Left ventricle myocardium inferior (tissue), 1 donor: ENCODE results near the gene NR2E1. TPM values are rescaled to one million over a fixed set of nuclear protein-coding genes. Genes with fewer than 3 reads are reported as not detected.
A peak's percentile ranks its signal among the peaks of the same experiment; 100 is the strongest.

Experiments
- DNase-seq: peaks from one replicate; pipeline ENCODE4 v3.0.0-alpha.2; 2020
- H3K27ac ChIP-seq: fragments of 200-600 bp; replicated peaks from 2 replicates; pipeline ENCODE4 v1.8.0; 2021
- H3K27me3 ChIP-seq: fragments of 200-600 bp; 2 replicates; pipeline ENCODE4 v1.8.0; 2021; ENCODE audit warnings: low read depth
- H3K36me3 ChIP-seq: fragments of 200-600 bp; 2 replicates; pipeline ENCODE4 v1.8.0; 2021
- H3K4me1 ChIP-seq: fragments of 200-600 bp; 2 replicates; pipeline ENCODE4 v1.8.0; 2021
- H3K4me3 ChIP-seq: fragments of 200-600 bp; 2 replicates; pipeline ENCODE4 v1.8.0; 2021; ENCODE audit warnings: mild to moderate bottlenecking, moderate library complexity
- H3K9me3 ChIP-seq: fragments of 200-600 bp; replicated peaks from 2 replicates; pipeline ENCODE4 v1.8.0; 2021
- CTCF ChIP-seq: fragments of 200-600 bp; IDR thresholded peaks from 2 replicates; pipeline ENCODE4 v1.8.0; 2021; ENCODE audit warnings: antibody characterized with exemption, mild to moderate bottlenecking, borderline replicate concordance
- intact Hi-C: fragments of 100-400 bp; cut with micrococcal nuclease; formaldehyde crosslinking; loops from one replicate; pipeline ENCODE4 v1.11.0; 2022
- total RNA-seq: library from RNA; stranded (reverse); fragmentation: NEBNext Ultra II Directional; extraction: Animal tissue kit (Norgen Biotek cat#: 25700); gene quantifications from one replicate; pipeline ENCODE4 v1.2.1, GENCODE V29; 2021
- donor health status: DM: no; HTN: yes; CAD: no; lungs with severe emphysema.

NR2E1 gene
- total RNA-seq, 1 donor from 2014 or later = not detected

DNA sequence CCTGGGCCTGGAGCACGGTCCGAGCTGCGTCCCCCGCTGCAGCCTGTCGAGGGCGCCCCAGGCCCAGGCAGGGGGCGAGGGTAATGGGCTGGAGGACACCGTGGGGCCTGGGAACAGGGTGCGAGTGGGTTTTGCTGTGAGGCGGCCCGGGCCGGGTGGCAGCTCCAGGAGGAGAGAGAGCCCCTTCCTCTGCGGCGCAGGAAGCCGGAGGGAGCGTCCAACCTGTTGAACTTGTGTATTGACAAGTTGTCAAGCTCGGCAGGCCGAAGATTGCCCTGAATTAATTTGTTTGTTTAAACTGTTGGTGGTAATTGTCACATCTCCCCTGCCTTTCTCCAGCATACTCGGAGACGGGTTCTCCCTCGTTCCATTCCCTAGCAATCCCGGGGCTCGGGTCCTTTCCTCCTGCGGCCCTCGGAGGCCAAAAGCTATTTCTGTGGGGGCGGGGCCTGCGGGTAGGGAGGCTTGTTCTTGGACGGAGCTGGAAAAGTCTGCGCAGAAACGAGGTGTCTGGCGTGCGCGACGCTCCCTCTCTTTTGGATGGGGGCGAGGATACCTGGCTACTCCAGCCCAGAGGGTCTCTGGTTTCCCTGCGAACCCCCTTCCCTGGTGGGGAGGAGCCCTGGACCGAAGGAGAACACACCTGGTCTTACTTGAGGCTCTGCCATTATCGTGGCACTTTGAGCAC, 9.9 kb downstream of the NR2E1 start:
- peaks cover 27% of the 10 kb centered on the region for H3K4me1 ChIP-seq
- peaks cover 99% of the 10 kb centered on the region for H3K27me3 ChIP-seq
- H3K36me3 ChIP-seq = no peaks in the 10 kb centered on the region
- DNase-seq = no peak
- H3K9me3 ChIP-seq = no peaks in the 10 kb centered on the region
- H3K27ac ChIP-seq = no peak overlapping the region
- peak overlapping the region; percentile 42 for H3K4me3 ChIP-seq
- intact Hi-C loops = no loop called here
- no peak for TF ChIP-seq CTCF

- no peak for DNase-seq
- intact Hi-C loops = no loop called here
- no peak overlapping the region for H3K27ac ChIP-seq
- no peak for TF ChIP-seq CTCF
- H3K4me1 ChIP-seq = peaks cover 22% of the 10 kb centered on the region
- no peaks in the 10 kb centered on the region for H3K9me3 ChIP-seq
- H3K36me3 ChIP-seq = no peaks in the 10 kb centered on the region
- H3K4me3 ChIP-seq = peak overlapping the region; percentile 42
- peaks cover 99% of the 10 kb centered on the region for H3K27me3 ChIP-seq
Observed at GRCh38 chr6:108176281-108177089, 10.7 kb downstream of the NR2E1 start.

DNA sequence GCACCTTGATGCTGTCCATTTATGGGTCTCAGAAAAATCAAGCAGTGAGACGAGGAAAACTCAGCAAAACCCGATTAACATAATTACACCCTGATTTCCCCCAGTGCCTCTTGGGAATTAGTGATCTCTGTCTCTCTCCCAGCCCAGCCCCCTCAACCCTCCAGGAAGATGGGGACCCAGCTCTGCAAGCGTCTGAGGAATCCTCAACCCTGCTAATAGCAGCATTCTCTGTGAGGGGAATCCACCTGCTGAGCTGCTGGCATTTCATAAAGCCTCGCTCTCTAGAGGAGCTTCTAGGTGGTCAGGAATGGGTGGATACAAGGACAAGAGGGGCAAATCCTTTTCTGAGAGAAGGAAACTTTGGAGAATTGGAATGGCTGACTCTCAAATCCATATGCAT, 13.9 kb downstream of the NR2E1 start:
- no peak for TF ChIP-seq CTCF
- H3K4me3 ChIP-seq = no peak overlapping the region
- peaks cover 96% of the 10 kb centered on the region for H3K27me3 ChIP-seq
- H3K4me1 ChIP-seq = peaks cover 17% of the 10 kb centered on the region
- no peaks in the 10 kb centered on the region for H3K36me3 ChIP-seq
- H3K27ac ChIP-seq = no peak overlapping the region
- H3K9me3 ChIP-seq = no peaks in the 10 kb centered on the region
- no peak for DNase-seq
- intact Hi-C loops = no loop called here

DNA sequence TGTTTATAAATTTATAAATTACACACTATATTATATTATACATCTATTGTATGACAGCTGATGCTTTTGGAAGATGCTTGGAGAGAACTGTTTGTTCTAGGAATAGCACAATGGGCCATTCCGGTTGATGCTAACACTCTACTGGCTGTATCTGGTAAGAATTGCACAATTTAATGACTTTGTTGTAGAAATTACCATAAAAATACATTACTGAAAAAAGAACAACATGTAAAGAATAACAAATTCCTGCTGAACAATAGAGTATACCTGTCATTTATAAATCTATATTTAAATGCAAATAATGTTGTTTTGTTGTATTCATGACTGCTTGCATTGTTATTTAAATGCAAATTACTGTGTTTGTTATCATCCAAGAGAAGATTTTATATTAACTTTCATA, 14.4 kb downstream of the NR2E1 start:
- Histone ChIP-seq H3K36me3 (no peaks in the 10 kb centered on the region), H3K27me3 (peaks cover 91% of the 10 kb centered on the region), H3K9me3 (no peaks in the 10 kb centered on the region), H3K4me3 (no peak overlapping the region), H3K27ac (no peak overlapping the region), H3K4me1 (peaks cover 13% of the 10 kb centered on the region)
- no peak for TF ChIP-seq CTCF
- DNase-seq = no peak
- intact Hi-C loops = no loop called here

DNA sequence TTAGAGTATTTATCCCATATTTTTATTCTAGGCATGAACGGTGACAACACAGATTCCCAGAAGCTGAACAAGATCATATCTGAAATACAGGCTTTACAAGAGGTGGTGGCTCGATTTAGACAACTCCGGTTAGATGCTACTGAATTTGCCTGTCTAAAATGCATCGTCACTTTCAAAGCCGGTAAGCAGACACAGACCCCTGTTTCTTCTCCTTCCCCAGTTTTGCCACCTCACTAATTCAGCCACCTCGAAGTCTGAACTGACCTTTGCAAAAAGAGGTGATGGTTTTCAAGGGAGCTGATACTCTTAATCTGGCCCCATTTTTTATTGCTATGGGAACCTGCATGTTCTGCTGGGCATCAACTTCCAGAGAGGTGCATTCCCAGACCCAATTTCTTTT, 15.0 kb downstream of the NR2E1 start:
- H3K27me3 ChIP-seq = peaks cover 86% of the 10 kb centered on the region
- intact Hi-C loops = no loop called here
- H3K4me1 ChIP-seq = peaks cover 8% of the 10 kb centered on the region
- DNase-seq = no peak
- no peaks in the 10 kb centered on the region for H3K9me3 ChIP-seq
- no peak overlapping the region for H3K27ac ChIP-seq
- no peaks in the 10 kb centered on the region for H3K36me3 ChIP-seq
- H3K4me3 ChIP-seq = no peak overlapping the region
- TF ChIP-seq CTCF = no peak
